Liver (tissue), 9 donors: Measurements from ENCODE around the gene MYBPC2. TPM values are rescaled to one million over a fixed set of nuclear protein-coding genes. Genes with fewer than 3 reads are reported as not detected.

Experiments
- DNase-seq: peaks from one replicate; pipeline ENCODE4 v3.0.0-alpha.2; 2017; ENCODE audit warnings: low spot score
- H3K27ac ChIP-seq, 2 donors: one replicate each; pipeline ENCODE4 v1.7.0; 2013; ENCODE audit warnings: inconsistent platforms in 2 of 2, low read length in 2 of 2, control low read depth in 1 of 2, low read depth in 1 of 2, mild to moderate bottlenecking in 1 of 2
- H3K27me3 ChIP-seq, 4 donors: one replicate each; pipeline versions ENCODE4 v1.6.1 to v1.7.0; 2013; ENCODE audit warnings: low read length in 3 of 4, inconsistent platforms in 1 of 4, mild to moderate bottlenecking in 1 of 4, moderate library complexity in 1 of 4; ENCODE audit not compliant: control insufficient read depth in 4 of 4, insufficient read depth in 4 of 4
- H3K36me3 ChIP-seq, 4 donors: one replicate each; pipeline versions ENCODE4 v1.6.1 to v1.7.0; 2013; ENCODE audit warnings: low read length in 3 of 4, mild to moderate bottlenecking in 3 of 4, low read depth in 1 of 4, moderate library complexity in 1 of 4; ENCODE audit not compliant: control insufficient read depth in 4 of 4, insufficient read depth in 3 of 4
- H3K4me1 ChIP-seq, 4 donors: one replicate each; pipeline versions ENCODE4 v1.6.1 to v1.7.0; 2013; ENCODE audit warnings: low read length in 3 of 4, mild to moderate bottlenecking in 3 of 4, moderate library complexity in 1 of 4; ENCODE audit not compliant: control insufficient read depth in 4 of 4, insufficient read depth in 4 of 4
- H3K4me3 ChIP-seq, 3 donors: one replicate each; pipeline versions ENCODE4 v1.6.1 to v1.7.0; 2013; ENCODE audit warnings: low read length in 3 of 3, control low read depth in 1 of 3, low read depth in 1 of 3, mild to moderate bottlenecking in 1 of 3
- H3K9ac ChIP-seq, 2 donors: one replicate each; pipeline ENCODE4 v1.7.0; 2013; ENCODE audit warnings: low read length in 2 of 2, mild to moderate bottlenecking in 2 of 2, moderate library complexity in 2 of 2, control low read depth in 1 of 2, low read depth in 1 of 2
- H3K9me3 ChIP-seq, 4 donors: one replicate each; pipeline versions ENCODE4 v1.6.1 to v1.7.0; 2013; ENCODE audit warnings: low read length in 3 of 4; ENCODE audit not compliant: control insufficient read depth in 4 of 4
- ATF3 ChIP-seq: IDR thresholded peaks from 2 replicates; pipeline ENCODE4 v1.6.1; 2016; ENCODE audit warnings: antibody characterized with exemption
- CTCF ChIP-seq: fragments of 150-350 bp; IDR thresholded peaks from 2 replicates; pipeline ENCODE4 v1.5.1; 2017; ENCODE audit warnings: improper control_type of control experiment, low read depth, low read length; ENCODE audit not compliant: missing input control
- EGR1 ChIP-seq, 2 donors: IDR thresholded peaks; 2 replicates each; pipeline ENCODE4 v1.6.1; 2016 to 2018; ENCODE audit warnings: antibody characterized with exemption in 2 of 2, low read depth in 2 of 2
- FOXA1 ChIP-seq: IDR thresholded peaks from 2 replicates; pipeline ENCODE4 v1.6.1; 2016; ENCODE audit warnings: antibody characterized with exemption
- FOXA2 ChIP-seq: IDR thresholded peaks from 2 replicates; pipeline ENCODE4 v1.6.1; 2016; ENCODE audit warnings: antibody characterized with exemption
- GABPA ChIP-seq, 2 donors: IDR thresholded peaks in 1 of 2; conservative IDR thresholded peaks in 1 of 2; 2 replicates each; pipeline ENCODE4 v1.6.1; 2016; ENCODE audit warnings: antibody characterized with exemption in 2 of 2, mild to moderate bottlenecking in 1 of 2, moderate library complexity in 1 of 2
- HNF4A ChIP-seq, 2 donors: conservative IDR thresholded peaks; 2 replicates each; pipeline ENCODE4 v1.6.1; 2016; ENCODE audit warnings: antibody characterized with exemption in 2 of 2, mild to moderate bottlenecking in 2 of 2
- HNF4G ChIP-seq: IDR thresholded peaks from 2 replicates; pipeline ENCODE4 v1.6.1; 2016; ENCODE audit warnings: antibody characterized with exemption
- JUND ChIP-seq, 2 donors: IDR thresholded peaks; 2 replicates each; pipeline ENCODE4 v1.6.1; 2016; ENCODE audit warnings: antibody characterized with exemption in 2 of 2
- MAX ChIP-seq: IDR thresholded peaks from 2 replicates; pipeline ENCODE4 v1.6.1; 2016; ENCODE audit warnings: antibody characterized with exemption
- NR2F2 ChIP-seq: IDR thresholded peaks from 2 replicates; pipeline ENCODE4 v1.6.1; 2016; ENCODE audit warnings: antibody characterized with exemption
- RAD21 ChIP-seq, 2 donors: IDR thresholded peaks; 2 replicates each; pipeline ENCODE4 v1.6.1; 2016; ENCODE audit warnings: antibody characterized with exemption in 2 of 2, mild to moderate bottlenecking in 2 of 2
- REST ChIP-seq: IDR thresholded peaks from 2 replicates; pipeline ENCODE4 v1.6.1; 2016; ENCODE audit warnings: antibody characterized with exemption, mild to moderate bottlenecking
- RXRA ChIP-seq, 2 donors: IDR thresholded peaks; 2 replicates each; pipeline ENCODE4 v1.6.1; 2017 to 2018; ENCODE audit warnings: antibody characterized with exemption in 2 of 2, mild to moderate bottlenecking in 1 of 2
- SP1 ChIP-seq: IDR thresholded peaks from 2 replicates; pipeline ENCODE4 v1.6.1; 2018; ENCODE audit warnings: antibody characterized with exemption, mild to moderate bottlenecking
- TAF1 ChIP-seq: conservative IDR thresholded peaks from 2 replicates; pipeline ENCODE4 v1.6.1; 2016; ENCODE audit warnings: antibody characterized with exemption, mild to moderate bottlenecking
- YY1 ChIP-seq: IDR thresholded peaks from 2 replicates; pipeline ENCODE4 v1.6.1; 2016; ENCODE audit warnings: antibody characterized with exemption, mild to moderate bottlenecking
- ZBTB33 ChIP-seq: IDR thresholded peaks from 2 replicates; pipeline ENCODE4 v1.6.1; 2016; ENCODE audit warnings: antibody characterized with exemption
- WGBS: extraction: QIAGEN DNeasy Blood & Tissue Kit; methylation state at CpG from one replicate; pipeline ENCODE4 v1.1.7; 2013; 5-methylcytosine and 5-hydroxymethylcytosine counted together
- polyA plus RNA-seq, 2 donors: library from polyadenylated mRNA; stranded (reverse) in 1 of 2; unstranded in 1 of 2; fragments of 200-250 nt in 1 of 2; fragments of >200 nt in 1 of 2; fragmentation: Nextera tagmentation in 1 of 2; extraction: Ambion mirVana in 1 of 2; gene quantifications; one replicate each; pipeline versions ENCODE4 v1.2.1 to v1.2.3, GENCODE V29; 2013 to 2015
- total RNA-seq, 2 donors: library from RNA; depleted of rRNA; stranded (reverse); fragments of >200 nt; gene quantifications; one replicate each; pipeline ENCODE4 v1.2.3, GENCODE V29; 2014
- donor health status: healthy.
- donor health status: healthy.
- donor health status: healthy.
- donor health status: healthy.
- donor health status: healthy.

The MYBPC2 gene
- total and polyA plus RNA-seq, 4 donors, result under 0.01 TPM; not detected in 3

GRCh38 chr19:50490991-50491472 is 58.3 kb downstream of the MYBPC2 start:
- no peak overlapping the region for H3K9ac ChIP-seq
- H3K4me1 ChIP-seq, result no peaks in the 10 kb centered on the region
- H3K4me3 ChIP-seq, result no peak overlapping the region
- WGBS, result 57% methylated on average over 26 of the region's 26 CpGs
- DNase-seq, result no peak
- TF ChIP-seq JUND (IDR thresholded peaks at IDR 0.05) (no peak), SP1 (no peak), NR2F2 (no peak), HNF4G (no peak), HNF4A (conservative IDR thresholded peaks at IDR 0.05) (no peak), TAF1 (no peak), EGR1 (IDR thresholded peaks at IDR 0.05; ENCODE audit: low read depth in 2 of 2) (no peak), ATF3 (no peak), REST (no peak), FOXA2 (no peak), FOXA1 (no peak), MAX (no peak), YY1 (no peak), RAD21 (IDR thresholded peaks at IDR 0.05) (no peak), ZBTB33 (no peak), RXRA (IDR thresholded peaks at IDR 0.05) (no peak), CTCF (no peak), GABPA (IDR thresholded peaks at IDR 0.05 in 1 of 2, conservative IDR thresholded peaks at IDR 0.05 in 1 of 2) (no peak)
- H3K9me3 ChIP-seq, result no peaks in the 10 kb centered on the region
- H3K27me3 ChIP-seq, result no peaks in the 10 kb centered on the region
- no peaks in the 10 kb centered on the region for H3K36me3 ChIP-seq
- H3K27ac ChIP-seq, result no peak overlapping the region
